Stimulated activated memory B cell treated with anti-CD40 and anti-IgM and Interleukin-4, amounts not matched to agents 10 μg/mL and 1 μg/mL and 100 μg/mL, for 72 hours (primary cell): Measurements from ENCODE around the gene CASZ1.

Experiments
- ATAC-seq: fragments of 150-1000 bp; cut with Tn5 transposase; 2 replicates; pipeline ENCODE4 v1.10.0; 2021
- H3K27ac Mint-ChIP-seq: one replicate; pipeline ENCODE4 v1.8.0; 2022; ENCODE audit warnings: mild to moderate bottlenecking, mixed read lengths
- H3K27me3 Mint-ChIP-seq: one replicate; pipeline ENCODE4 v1.8.0; 2022; ENCODE audit warnings: mixed read lengths
- H3K36me3 Mint-ChIP-seq: one replicate; pipeline ENCODE4 v1.8.0; 2022; ENCODE audit warnings: mixed read lengths
- H3K4me1 Mint-ChIP-seq: one replicate; pipeline ENCODE4 v1.8.0; 2022; ENCODE audit warnings: mixed read lengths
- H3K4me3 Mint-ChIP-seq: one replicate; pipeline ENCODE4 v1.8.0; 2022; ENCODE audit warnings: mild to moderate bottlenecking, moderate library complexity, mixed read lengths
- H3K9me3 Mint-ChIP-seq: one replicate; pipeline ENCODE4 v1.8.0; 2022; ENCODE audit warnings: mixed read lengths

The CASZ1 gene

DNA sequence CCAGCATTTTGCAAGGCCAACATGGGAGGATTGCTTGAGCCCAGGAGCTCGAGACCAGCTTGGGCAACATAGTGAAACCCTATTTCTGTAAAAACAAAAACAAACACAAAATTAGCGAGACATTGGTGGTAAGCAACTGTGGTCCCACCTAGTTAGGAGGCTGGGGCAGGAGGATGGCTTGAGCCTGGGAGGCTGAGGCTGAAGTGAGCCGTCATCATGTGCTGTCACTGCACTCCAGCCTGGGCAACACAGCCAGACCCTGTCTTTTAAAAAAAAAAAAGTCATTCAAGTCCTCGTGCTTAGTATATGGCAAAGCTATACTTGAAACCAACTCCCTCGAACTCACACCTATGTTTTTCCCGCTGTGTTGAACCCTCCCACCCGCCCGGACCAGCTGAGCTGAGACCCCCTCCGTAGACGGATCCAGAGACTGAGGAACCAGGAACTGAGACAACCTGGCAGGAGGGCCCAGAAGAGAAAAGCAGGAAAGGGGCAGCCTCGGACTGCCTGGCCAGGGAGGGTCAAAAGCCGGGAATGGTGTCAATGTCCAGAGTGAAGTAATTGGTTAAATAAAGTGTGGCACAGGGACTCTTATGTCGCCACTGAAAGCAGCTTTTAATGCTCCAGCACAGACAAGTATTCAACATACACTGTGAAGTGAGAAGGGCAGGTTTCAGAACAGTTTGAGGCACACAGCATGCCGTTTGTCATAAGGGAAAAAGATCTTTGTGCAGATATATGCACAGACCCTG, 32.8 kb upstream of the CASZ1 start:
- peaks cover 5% of the 10 kb centered on the region for H3K9me3 Mint-ChIP-seq
- peaks cover 78% of the 10 kb centered on the region for H3K27me3 Mint-ChIP-seq
- no peak overlapping the region for H3K27ac Mint-ChIP-seq

DNA sequence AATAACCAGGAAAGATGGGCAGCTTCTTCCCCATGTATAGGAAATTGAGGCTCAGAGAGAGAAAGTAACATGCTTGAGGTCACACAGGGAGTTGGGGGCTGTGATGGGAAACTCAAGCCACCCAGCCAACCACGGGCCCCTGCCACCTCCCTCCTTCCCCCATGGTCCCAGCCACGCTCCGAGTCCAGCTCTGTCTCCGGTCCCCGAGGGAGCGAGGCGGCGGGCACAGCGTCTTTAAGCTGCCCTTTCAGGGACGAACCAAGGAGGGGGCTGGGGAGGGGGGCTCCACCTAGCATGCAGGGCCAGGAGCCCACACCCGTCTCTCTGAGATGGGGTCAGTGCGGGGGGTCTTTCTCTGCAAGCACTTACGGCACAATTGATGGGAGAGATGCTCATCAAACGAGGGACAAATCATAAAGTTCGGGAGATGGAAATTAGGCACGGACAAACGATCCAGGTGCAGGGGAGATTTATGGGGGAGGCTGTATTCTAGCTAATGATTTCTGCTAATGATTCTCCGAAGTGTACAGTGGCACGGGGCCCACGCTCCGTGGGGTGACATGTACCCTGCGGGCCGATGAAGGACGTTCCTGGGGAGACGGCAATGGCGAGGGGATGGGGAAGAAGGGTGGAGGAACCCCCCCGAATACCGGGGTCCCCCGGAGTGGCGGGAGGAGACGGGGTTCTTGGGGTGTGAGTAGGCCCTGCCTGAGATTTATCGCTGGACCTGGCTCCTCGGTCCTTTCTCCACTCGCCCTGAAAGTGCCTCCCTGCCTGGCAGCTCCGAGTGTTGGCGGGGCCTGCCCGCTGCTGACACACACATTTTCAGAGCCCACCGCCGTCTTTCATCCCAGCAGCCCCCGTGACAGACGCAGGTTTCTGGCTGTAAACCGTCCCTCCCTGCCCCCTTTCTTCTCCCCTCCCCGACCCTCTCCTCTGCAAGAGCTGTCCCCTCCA, 31.2 kb upstream of the CASZ1 start:
- Mint-ChIP-seq H3K4me3 (no peak overlapping the region), H3K27ac (no peak overlapping the region), H3K9me3 (no peaks in the 10 kb centered on the region), H3K36me3 (no peaks in the 10 kb centered on the region), H3K4me1 (peaks cover 16% of the 10 kb centered on the region), H3K27me3 (peaks cover 86% of the 10 kb centered on the region)
- ATAC-seq: no peak

More for the DNA sequence above, 32.8 kb upstream of the CASZ1 start:
- Mint-ChIP-seq H3K4me3 (no peak overlapping the region), H3K4me1 (peaks cover 16% of the 10 kb centered on the region), H3K36me3 (no peaks in the 10 kb centered on the region)
- no peak for ATAC-seq

DNA sequence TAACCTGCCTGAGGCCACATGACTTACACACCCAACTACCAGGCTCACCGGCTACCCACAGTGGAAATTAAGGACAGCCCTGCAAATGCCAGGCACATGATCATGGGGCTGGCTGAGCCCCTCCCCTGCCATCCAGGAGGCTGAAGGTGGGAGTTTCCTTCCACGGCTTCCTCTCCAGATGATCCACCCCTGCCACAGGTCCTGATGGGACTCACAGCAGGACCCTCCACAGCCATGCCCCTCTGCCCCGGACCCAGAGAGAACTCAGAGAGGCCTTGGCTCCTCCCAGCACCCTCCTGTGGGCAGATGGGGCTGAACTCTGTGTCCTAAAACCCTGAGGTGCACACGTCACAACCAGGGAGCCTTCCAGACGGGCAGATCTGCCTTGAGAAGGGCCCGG, 29.1 kb upstream of the CASZ1 start:
- H3K9me3 Mint-ChIP-seq: no peaks in the 10 kb centered on the region
- ATAC-seq: no peak
- H3K4me3 Mint-ChIP-seq: no peak overlapping the region
- no peak overlapping the region for H3K27ac Mint-ChIP-seq
- H3K27me3 Mint-ChIP-seq: peaks cover 86% of the 10 kb centered on the region
- H3K36me3 Mint-ChIP-seq: no peaks in the 10 kb centered on the region
- H3K4me1 Mint-ChIP-seq: peaks cover 5% of the 10 kb centered on the region

DNA sequence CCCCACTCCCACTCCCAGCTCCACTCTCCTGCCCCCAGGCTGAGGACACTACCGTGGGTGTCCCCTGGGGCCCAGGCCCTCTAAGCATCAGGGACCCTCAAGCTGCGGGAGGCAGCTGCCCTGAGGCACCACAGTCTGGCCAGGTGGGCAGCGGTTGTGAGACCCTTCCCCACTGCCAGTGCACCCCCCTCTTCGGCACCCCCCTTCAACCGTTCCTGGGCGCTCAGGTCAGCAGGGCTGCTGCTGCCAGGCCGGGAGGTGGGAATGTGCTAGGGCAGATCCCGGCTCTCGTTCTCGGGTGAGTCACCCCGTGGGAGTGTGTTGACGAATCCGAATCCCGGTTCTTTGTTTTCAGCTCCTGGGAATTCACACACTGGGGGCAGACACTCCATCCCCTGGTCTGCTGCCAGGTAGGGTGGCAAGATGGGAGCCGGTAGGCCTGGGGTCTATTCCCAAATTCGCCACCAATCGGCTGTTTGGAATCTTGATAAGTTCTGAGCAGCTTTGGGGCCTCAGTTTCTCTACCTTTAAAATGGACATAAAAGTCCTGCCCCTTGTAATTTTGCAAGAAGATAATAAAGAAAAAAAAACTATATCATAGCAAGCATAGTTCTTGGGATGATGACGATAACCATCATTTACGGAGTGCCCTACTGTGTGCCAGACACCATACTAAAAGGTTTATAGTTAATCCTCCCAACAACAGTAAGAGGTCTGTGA, 28.5 kb upstream of the CASZ1 start:
- H3K4me3 Mint-ChIP-seq: no peak overlapping the region
- no peaks in the 10 kb centered on the region for H3K36me3 Mint-ChIP-seq
- H3K9me3 Mint-ChIP-seq: no peaks in the 10 kb centered on the region
- no peaks in the 10 kb centered on the region for H3K4me1 Mint-ChIP-seq
- no peak for ATAC-seq
- no peak overlapping the region for H3K27ac Mint-ChIP-seq
- peaks cover 86% of the 10 kb centered on the region for H3K27me3 Mint-ChIP-seq

DNA sequence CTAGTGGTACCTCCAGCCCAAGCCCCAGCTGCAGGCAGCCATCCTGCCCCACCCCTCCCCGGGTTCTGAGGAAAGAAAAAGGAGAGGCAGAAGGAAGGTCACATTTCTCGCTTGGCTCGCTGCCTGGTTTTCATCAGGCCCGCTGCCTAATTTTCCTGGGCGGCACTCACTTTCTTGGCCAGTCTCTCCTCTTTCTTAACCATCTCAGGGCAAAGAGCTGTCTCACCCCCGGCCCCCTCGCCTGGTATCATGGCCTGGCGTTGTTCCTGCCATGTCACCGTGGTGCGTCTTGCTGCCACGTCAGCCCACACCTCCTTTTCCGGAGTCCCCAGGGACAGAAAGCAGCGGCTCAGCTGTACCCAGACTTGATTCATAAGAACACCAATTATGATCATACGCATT, 26.6 kb upstream of the CASZ1 start:
- H3K36me3 Mint-ChIP-seq: no peaks in the 10 kb centered on the region
- no peak overlapping the region for H3K27ac Mint-ChIP-seq
- no peaks in the 10 kb centered on the region for H3K4me1 Mint-ChIP-seq
- no peak overlapping the region for H3K4me3 Mint-ChIP-seq
- H3K9me3 Mint-ChIP-seq: no peaks in the 10 kb centered on the region
- no peak for ATAC-seq
- H3K27me3 Mint-ChIP-seq: peaks cover 88% of the 10 kb centered on the region

DNA sequence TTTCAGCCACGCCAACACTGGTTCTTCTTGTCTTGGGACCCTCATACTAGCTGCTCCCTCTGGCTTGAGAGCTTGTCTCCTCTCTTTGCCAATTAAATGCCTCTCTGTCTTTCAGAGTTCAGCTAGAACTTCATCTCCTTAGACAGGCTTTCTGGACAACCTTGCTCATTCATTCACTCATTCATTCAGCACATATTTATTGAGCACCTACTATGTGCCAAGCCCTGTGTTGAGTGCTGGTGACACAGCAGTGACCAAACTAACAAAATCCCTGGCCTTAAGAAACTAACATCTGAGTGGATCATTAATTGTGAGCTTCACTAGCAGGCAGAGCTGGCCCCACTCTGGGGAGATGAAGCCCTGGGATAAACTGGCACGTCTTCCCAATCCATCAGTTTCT, 24.9 kb upstream of the CASZ1 start:
- ATAC-seq: no peak
- peaks cover 88% of the 10 kb centered on the region for H3K27me3 Mint-ChIP-seq
- no peak overlapping the region for H3K4me3 Mint-ChIP-seq
- no peaks in the 10 kb centered on the region for H3K9me3 Mint-ChIP-seq
- no peaks in the 10 kb centered on the region for H3K36me3 Mint-ChIP-seq
- H3K27ac Mint-ChIP-seq: no peak overlapping the region
- no peaks in the 10 kb centered on the region for H3K4me1 Mint-ChIP-seq

DNA sequence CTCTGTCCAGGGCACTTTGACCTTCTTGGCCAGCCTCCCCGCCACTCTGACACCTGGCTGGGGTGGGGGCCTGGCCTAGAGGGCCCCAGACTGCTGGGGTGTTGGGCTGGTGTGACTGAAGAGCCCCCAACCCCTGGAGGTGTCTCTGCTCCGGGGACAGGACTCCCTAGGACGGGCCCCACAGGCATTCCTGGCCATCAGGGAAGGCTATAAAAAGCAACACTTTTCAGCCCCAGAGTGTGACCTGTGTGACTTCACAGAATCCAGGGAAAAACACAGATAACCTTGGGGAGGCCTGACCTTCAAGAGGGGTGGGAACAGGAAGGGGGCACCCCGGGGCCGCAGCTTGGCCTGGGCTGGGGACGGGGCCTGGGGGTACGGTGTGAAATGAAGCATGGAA, 24.0 kb upstream of the CASZ1 start:
- Mint-ChIP-seq H3K4me1 (no peaks in the 10 kb centered on the region), H3K4me3 (no peak overlapping the region), H3K27ac (no peak overlapping the region), H3K36me3 (no peaks in the 10 kb centered on the region), H3K9me3 (no peaks in the 10 kb centered on the region), H3K27me3 (peaks cover 85% of the 10 kb centered on the region)
- no peak for ATAC-seq

DNA sequence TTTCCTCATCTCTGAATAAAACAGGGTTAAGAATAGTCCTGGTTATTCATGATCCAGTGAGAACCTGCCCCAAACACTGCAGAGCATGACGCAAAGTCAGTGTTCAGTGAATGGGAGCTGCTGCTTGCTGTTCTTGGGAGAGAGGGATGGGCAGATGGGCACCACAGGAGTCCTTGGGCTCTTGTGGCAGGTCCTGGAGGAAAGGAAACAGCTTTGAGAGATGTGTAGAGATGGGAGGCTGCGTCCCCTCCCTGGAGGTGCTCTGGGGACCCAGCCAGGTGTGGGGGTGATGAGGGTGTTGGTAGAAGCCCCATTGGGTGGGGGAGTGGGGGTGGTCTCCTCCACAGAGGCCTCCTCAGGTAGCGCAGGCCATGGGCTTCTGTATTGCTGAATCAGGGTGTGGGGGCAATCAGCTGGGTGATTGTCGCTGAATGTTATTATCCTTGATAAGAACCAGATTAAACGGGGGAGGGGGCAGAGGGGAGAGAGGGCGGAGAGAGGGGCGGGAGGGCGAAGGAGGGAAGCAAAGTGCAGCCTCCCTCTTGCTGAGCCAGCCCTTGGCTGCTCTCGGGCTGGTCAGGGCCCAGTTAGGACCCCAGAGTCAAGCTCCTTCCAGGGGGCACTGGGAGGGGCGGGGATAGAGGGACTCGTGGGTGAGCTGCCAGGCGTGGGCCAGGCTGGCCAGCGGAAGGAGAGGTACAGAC, 22.9 kb upstream of the CASZ1 start:
- no peak overlapping the region for H3K27ac Mint-ChIP-seq
- no peaks in the 10 kb centered on the region for H3K4me1 Mint-ChIP-seq
- no peak for ATAC-seq
- no peaks in the 10 kb centered on the region for H3K9me3 Mint-ChIP-seq
- no peaks in the 10 kb centered on the region for H3K36me3 Mint-ChIP-seq
- H3K4me3 Mint-ChIP-seq: no peak overlapping the region
- peaks cover 87% of the 10 kb centered on the region for H3K27me3 Mint-ChIP-seq

DNA sequence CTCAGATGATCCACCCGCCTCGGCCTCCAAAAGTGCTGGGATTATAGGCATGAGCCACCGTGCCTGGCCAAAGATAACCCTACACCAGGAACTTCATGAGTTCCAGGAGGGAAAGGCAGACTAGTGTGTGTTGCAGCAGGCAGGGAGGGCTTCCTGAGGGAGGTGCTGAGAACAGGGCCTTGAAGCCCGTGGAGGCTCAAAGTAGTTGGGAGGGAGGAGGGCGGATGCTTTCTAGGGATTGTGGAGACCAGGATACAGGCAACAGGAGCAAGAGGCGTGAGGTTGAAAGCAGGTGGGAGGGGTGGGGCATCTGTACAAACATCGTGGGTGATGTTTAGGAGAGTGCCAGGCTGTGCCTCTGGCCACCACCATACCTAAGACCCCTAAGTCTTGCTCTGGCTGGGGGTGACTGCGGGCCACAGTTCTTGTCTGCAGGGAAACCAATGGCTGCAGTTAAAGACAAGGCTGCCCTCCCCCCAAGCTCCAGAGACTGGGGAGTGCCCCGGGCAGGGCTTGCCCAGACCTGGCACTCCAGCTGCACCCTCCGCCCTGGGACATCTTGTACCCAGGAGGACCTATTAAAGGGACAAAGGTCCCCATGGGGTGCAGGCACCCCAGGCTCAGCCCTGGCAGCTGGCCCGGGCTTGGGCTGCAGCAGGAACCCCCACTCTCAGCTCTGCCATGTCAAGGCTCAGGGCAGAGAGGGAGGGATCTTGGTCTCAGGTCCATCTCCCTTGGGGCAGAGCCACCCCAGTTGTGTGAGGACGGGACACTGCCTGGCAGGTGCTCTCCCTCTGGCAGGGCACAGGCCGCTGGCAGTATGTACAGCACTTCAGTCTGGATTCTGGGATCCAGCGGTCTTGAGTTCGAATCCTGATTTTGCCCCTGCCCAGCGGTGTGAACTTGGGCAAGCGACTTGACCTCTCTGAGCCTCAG, 22.1 kb upstream of the CASZ1 start:
- Mint-ChIP-seq H3K27ac (no peak overlapping the region), H3K9me3 (no peaks in the 10 kb centered on the region), H3K4me3 (no peak overlapping the region), H3K36me3 (no peaks in the 10 kb centered on the region), H3K27me3 (peaks cover 87% of the 10 kb centered on the region), H3K4me1 (no peaks in the 10 kb centered on the region)
- ATAC-seq: no peak

DNA sequence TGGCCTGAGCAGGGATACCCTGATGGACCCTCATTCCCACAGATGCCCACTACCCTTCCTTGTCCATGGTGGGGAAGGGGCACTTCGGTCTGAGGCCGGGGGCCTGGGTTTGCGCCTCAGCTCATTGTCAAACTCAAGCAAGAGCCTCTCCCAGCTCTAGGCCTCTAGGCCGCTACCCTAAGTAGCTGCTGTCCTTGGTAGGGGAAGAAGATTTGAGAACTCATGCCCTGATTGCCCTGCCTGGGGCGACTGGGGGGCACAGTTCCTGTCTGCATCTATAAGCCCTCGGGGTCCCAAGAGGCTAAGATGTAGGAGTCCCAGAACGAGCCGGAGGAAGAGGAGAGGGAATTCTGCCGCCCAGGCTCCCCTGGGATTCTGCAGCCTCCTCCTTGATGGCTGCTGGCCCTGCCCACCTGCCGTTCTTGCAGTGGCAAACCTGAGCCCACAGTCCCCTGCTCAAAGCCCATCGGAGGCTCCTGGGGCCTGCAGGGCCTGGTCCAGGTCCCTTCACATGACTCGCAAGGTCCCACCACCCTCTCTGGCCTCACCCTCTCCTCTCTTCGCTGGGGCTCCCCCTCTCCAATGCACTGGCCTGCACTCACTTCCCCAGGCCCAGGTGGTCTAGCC, 20.4 kb upstream of the CASZ1 start:
- Mint-ChIP-seq H3K4me1 (no peaks in the 10 kb centered on the region), H3K27me3 (peaks cover 82% of the 10 kb centered on the region), H3K36me3 (no peaks in the 10 kb centered on the region), H3K4me3 (no peak overlapping the region), H3K27ac (no peak overlapping the region), H3K9me3 (no peaks in the 10 kb centered on the region)
- ATAC-seq: no peak

DNA sequence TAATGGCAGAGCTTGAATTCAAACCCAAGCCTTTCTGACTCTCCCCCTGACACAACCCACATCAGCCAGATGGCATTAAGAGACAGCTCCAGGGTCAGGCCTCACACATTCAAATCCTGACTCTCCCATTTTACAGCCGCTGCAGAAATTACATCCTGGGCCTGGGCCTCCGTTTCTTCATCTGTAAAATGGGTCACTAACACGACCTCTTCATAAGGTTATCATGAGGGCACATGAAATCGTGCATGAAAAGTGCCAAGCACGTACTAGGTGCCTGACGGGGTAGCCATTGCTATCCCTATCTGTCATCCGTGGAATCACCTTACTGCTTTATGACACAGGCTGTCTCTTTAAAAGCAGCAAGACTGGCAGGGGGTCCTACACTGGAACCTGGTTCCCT, 19.8 kb upstream of the CASZ1 start:
- Mint-ChIP-seq H3K9me3 (no peaks in the 10 kb centered on the region), H3K27ac (no peak overlapping the region), H3K27me3 (peaks cover 78% of the 10 kb centered on the region), H3K36me3 (no peaks in the 10 kb centered on the region), H3K4me3 (no peak overlapping the region), H3K4me1 (no peaks in the 10 kb centered on the region)
- no peak for ATAC-seq

DNA sequence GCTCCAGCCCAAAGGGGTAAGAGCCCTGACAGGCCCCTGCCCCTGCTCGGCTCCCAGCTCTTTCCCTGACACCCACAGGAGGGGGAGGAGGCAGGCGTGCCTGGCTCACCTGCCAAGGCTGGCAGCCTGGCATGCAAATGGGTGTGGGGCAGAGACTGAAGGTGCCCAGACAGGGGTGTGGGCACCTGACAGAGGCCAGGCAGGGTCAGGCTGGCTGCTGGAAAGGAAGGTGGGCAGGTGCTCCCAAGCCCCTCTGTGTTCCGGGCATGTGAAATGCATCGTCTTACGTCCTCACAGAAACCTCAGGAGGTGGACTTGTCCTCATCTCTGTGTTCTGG, 19.4 kb upstream of the CASZ1 start:
- Mint-ChIP-seq H3K9me3 (no peaks in the 10 kb centered on the region), H3K27me3 (peaks cover 74% of the 10 kb centered on the region), H3K27ac (no peak overlapping the region), H3K4me3 (no peak overlapping the region), H3K36me3 (no peaks in the 10 kb centered on the region), H3K4me1 (no peaks in the 10 kb centered on the region)
- no peak for ATAC-seq

DNA sequence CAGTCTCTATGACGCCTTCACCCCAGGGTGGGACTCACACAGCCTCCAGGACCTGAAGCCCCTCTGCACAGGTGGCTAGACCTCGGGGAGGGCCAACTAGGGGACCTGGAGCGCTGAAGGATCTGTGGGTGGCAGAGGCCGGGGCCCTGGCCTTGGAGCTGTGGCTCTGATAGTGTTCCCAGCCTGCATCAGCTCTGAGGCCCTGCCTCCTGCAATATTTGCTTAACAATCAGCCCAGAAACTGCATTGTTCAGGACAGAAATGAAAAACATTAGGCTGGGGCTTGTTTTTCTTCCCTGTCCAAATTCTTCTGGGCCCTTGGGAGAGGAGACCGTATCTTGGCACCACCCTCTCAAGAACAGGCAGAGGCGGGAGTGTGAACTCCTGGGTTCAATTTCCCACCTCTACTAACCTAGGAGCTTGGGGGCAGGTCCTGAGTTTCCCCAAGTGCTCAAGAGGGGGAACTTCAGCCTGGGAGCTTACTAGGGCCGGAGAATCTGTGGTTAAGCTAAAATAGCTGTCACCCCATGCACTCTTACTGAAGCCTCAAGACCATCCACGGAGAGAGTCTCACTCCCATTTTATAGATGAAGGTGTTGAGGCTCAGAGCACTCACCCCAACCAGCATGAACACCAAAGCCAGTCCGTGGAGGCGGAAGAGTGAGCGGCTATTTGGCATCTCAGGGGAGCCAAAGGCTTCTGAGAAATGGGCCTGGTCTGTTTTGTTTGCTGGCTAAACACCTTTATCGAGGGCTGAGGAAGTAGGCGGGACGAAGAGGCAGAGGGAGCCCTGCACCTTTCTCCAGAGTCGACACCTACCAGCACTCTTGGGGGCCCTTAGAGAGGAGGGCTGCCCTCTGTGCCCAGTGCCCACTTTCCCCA, 18.8 kb upstream of the CASZ1 start:
- H3K4me3 Mint-ChIP-seq: no peak overlapping the region
- no peaks in the 10 kb centered on the region for H3K36me3 Mint-ChIP-seq
- H3K9me3 Mint-ChIP-seq: no peaks in the 10 kb centered on the region
- H3K27ac Mint-ChIP-seq: no peak overlapping the region
- peaks cover 76% of the 10 kb centered on the region for H3K27me3 Mint-ChIP-seq
- ATAC-seq: no peak
- no peaks in the 10 kb centered on the region for H3K4me1 Mint-ChIP-seq
